ACC112 (cell line): ENCODE data around the gene NCOR1.
A peak's percentile ranks its signal among the peaks of the same experiment; 100 is the strongest.
"Not testable (repeated sequence)": the region's sequence is repeated elsewhere in the genome, so short reads cannot be mapped to it uniquely, and the experiment has no call there.

Experiments used
- H2AFZ ChIP-seq: fragments of 200-600 bp; sonication (generic); one replicate; pipeline ENCODE4 v1.6.0; 2017; ENCODE audit warnings: antibody characterized with exemption, low read length; ENCODE audit not compliant: unreplicated experiment
- H3K27ac ChIP-seq: fragments of 200-600 bp; sonication (generic); 2 replicates; pipeline ENCODE4 v1.5.1; 2014; ENCODE audit warnings: low read depth, mild to moderate bottlenecking, antibody characterized with exemption, low read length, moderate library complexity
- H3K27me3 ChIP-seq: fragments of 200-600 bp; sonication (generic); 2 replicates; pipeline ENCODE4 v1.6.1; 2014; ENCODE audit warnings: mild to moderate bottlenecking, antibody characterized with exemption, low read length, moderate library complexity, mixed read lengths; ENCODE audit not compliant: insufficient read depth
- H3K36me3 ChIP-seq: fragments of 200-600 bp; sonication (generic); 2 replicates; pipeline ENCODE4 v1.6.1; 2016; ENCODE audit warnings: mild to moderate bottlenecking, antibody characterized with exemption, low read length, moderate library complexity, mixed read lengths; ENCODE audit not compliant: insufficient read depth
- H3K4me1 ChIP-seq: fragments of 200-600 bp; sonication (generic); one replicate; pipeline ENCODE4 v1.6.1; 2016; ENCODE audit warnings: low read length, mixed read lengths; ENCODE audit not compliant: insufficient read depth, unreplicated experiment, control insufficient read depth
- H3K4me3 ChIP-seq: fragments of 200-600 bp; sonication (generic); 2 replicates; pipeline ENCODE4 v1.5.1; 2014; ENCODE audit warnings: mild to moderate bottlenecking, low read depth, low read length
- H3K79me2 ChIP-seq: fragments of 200-600 bp; sonication (generic); one replicate; pipeline ENCODE4 v1.6.0; 2016; ENCODE audit warnings: low read length; ENCODE audit not compliant: control insufficient read depth, unreplicated experiment, insufficient read depth

Gene NCOR1

GRCh38 chr17:16215002-16215272, 397 bp downstream of the NCOR1 start:
- Histone ChIP-seq H2AFZ (peak overlapping the region; percentile 89), H3K4me3 (peak overlapping the region; percentile 82), H3K27me3 (no peaks in the 10 kb centered on the region), H3K27ac (peak overlapping the region; percentile 82), H3K79me2 (peaks cover 91% of the 10 kb centered on the region), H3K4me1 (peaks cover 15% of the 10 kb centered on the region), H3K36me3 (no peaks in the 10 kb centered on the region)

GRCh38 chr17:16214190-16215001, 938 bp downstream of the NCOR1 start:
- Histone ChIP-seq H3K79me2 (peaks cover 90% of the 10 kb centered on the region), H2AFZ (peak overlapping the region; percentile 89), H3K4me1 (peaks cover 15% of the 10 kb centered on the region), H3K36me3 (no peaks in the 10 kb centered on the region), H3K27ac (peak overlapping the region; percentile 82), H3K27me3 (no peaks in the 10 kb centered on the region), H3K4me3 (peak overlapping the region; percentile 82)

GRCh38 chr17:16212793-16213192, 2.5 kb downstream of the NCOR1 start:
- no peaks in the 10 kb centered on the region for H3K27me3 ChIP-seq
- H3K27ac ChIP-seq: no peak overlapping the region
- peaks cover 88% of the 10 kb centered on the region for H3K79me2 ChIP-seq
- no peak overlapping the region for H2AFZ ChIP-seq
- H3K4me1 ChIP-seq: peaks cover 15% of the 10 kb centered on the region
- H3K4me3 ChIP-seq: no peak overlapping the region
- no peaks in the 10 kb centered on the region for H3K36me3 ChIP-seq

- peaks cover 86% of the 10 kb centered on the region for H3K79me2 ChIP-seq
- H2AFZ ChIP-seq: no peak overlapping the region
- H3K36me3 ChIP-seq: no peaks in the 10 kb centered on the region
- no peak overlapping the region for H3K27ac ChIP-seq
- H3K4me3 ChIP-seq: no peak overlapping the region
- H3K27me3 ChIP-seq: no peaks in the 10 kb centered on the region
- peaks cover 15% of the 10 kb centered on the region for H3K4me1 ChIP-seq
These were observed 3.7 kb downstream of the NCOR1 start for GRCh38 chr17:16211590-16211989.

GRCh38 chr17:16204763-16205162, 10.6 kb downstream of the NCOR1 start:
- not testable (repeated sequence) for H3K36me3 ChIP-seq, H3K4me3 ChIP-seq, H3K27me3 ChIP-seq, H2AFZ ChIP-seq, H3K27ac ChIP-seq
- peaks cover 85% of the 10 kb centered on the region for H3K79me2 ChIP-seq
- H3K4me1 ChIP-seq: peaks cover 12% of the 10 kb centered on the region

GRCh38 chr17:16202554-16203500, 12.5 kb downstream of the NCOR1 start:
- not testable (repeated sequence) for H3K36me3 ChIP-seq, H3K4me3 ChIP-seq, H3K27me3 ChIP-seq, H2AFZ ChIP-seq
- Histone ChIP-seq H3K79me2 (peaks cover 85% of the 10 kb centered on the region), H3K4me1 (peaks cover 12% of the 10 kb centered on the region), H3K27ac (peak overlapping the region; percentile 35; the same call in 1 of the 2 replicates)

GRCh38 chr17:16201693-16202131, 13.6 kb downstream of the NCOR1 start:
- H3K27me3 ChIP-seq, H3K36me3 ChIP-seq, H2AFZ ChIP-seq, H3K4me3 ChIP-seq, H3K27ac ChIP-seq: not testable (repeated sequence)
- peaks cover 12% of the 10 kb centered on the region for H3K4me1 ChIP-seq
- H3K79me2 ChIP-seq: peaks cover 87% of the 10 kb centered on the region

GRCh38 chr17:16199093-16199492, 16.2 kb downstream of the NCOR1 start:
- Histone ChIP-seq H3K4me1 (peaks cover 12% of the 10 kb centered on the region), H3K79me2 (peaks cover 78% of the 10 kb centered on the region), H3K4me3 (peak overlapping the region; percentile 24; the same call in 1 of the 2 replicates), H3K27me3 (no peaks in the 10 kb centered on the region), H3K27ac (peak overlapping the region; percentile 32; the same call in 1 of the 2 replicates), H2AFZ (no peak overlapping the region), H3K36me3 (peaks cover 6% of the 10 kb centered on the region; the same call in 1 of the 2 replicates)

GRCh38 chr17:16197276-16197675, 18.1 kb downstream of the NCOR1 start:
- peaks cover 3% of the 10 kb centered on the region for H3K4me1 ChIP-seq
- H2AFZ ChIP-seq: no peak overlapping the region
- no peak overlapping the region for H3K4me3 ChIP-seq
- H3K27ac ChIP-seq: no peak overlapping the region
- peaks cover 15% of the 10 kb centered on the region for H3K36me3 ChIP-seq
- H3K79me2 ChIP-seq: peaks cover 68% of the 10 kb centered on the region
- no peaks in the 10 kb centered on the region for H3K27me3 ChIP-seq

- H2AFZ ChIP-seq, H3K4me3 ChIP-seq, H3K27ac ChIP-seq, H3K27me3 ChIP-seq, H3K4me1 ChIP-seq: not testable (repeated sequence)
- H3K79me2 ChIP-seq: peaks cover 59% of the 10 kb centered on the region
- peaks cover 18% of the 10 kb centered on the region for H3K36me3 ChIP-seq
These were observed 21.0 kb downstream of the NCOR1 start for GRCh38 chr17:16194307-16194835.
